CD4-positive, alpha-beta T cell treated with Interleukin-15 for 1 hour (primary cell): Measurements from ENCODE around the gene FRMPD4.

ENCODE experiments used
- DNase-seq: peaks from one replicate; pipeline ENCODE4 v3.0.0-alpha.2; 2020

FRMPD4 gene

DNA sequence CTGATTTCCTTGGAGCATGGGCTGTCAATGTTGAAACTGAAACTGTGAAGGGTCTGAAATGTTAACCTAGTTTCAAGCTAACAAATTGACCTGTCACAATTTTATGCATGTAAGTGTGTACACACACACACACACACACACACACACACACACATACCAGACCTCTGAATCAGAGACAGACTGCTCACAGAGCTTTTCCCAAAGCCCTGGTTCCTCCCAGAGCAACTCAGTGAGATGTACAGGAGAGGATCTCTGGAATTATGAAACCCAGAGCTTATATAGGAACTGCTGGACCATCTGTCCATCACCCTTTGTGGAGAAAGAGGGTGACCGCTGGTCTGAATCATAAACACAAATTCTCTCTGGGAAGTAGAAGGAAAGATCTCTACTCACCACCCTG is 424.8 kb downstream of the FRMPD4 start:
- DNase-seq: no peak

DNA sequence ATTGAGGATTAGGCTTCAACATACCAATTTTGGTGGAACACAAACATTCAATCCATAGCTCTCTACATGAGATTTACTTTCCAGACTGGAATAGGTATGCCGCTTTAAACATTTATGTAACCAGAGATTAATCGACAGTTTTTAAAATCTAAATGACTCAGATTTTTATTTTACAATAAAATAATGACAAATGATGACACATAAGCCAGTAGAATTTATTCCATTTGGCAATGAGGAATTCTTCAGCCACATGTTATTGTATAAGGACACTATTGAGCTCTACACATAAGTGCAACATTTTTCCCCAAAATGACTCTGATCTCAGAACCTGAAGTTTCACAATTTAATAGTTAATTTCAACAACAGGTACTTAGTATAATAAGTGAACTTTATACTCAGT is 425.9 kb downstream of the FRMPD4 start:
- no peak for DNase-seq

DNA sequence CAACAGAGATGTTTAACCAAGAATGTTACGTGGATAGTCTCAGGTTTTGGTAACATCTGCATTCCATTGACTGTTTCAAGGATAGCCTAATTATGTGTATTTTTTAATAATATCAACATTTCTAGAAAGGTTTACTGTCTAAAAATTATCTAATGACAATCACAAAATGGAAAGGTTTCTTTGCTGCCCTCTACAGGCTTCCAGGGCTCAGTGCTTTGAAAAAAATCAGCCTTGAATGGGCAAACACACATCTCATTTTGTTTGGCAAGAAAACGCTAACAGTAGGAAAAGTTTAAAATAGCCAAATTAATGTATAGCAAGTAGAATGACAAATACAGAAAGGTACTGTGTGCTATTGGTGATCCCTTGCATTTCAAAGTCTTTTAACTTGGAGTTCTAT is 429.6 kb downstream of the FRMPD4 start:
- no peak for DNase-seq

DNA sequence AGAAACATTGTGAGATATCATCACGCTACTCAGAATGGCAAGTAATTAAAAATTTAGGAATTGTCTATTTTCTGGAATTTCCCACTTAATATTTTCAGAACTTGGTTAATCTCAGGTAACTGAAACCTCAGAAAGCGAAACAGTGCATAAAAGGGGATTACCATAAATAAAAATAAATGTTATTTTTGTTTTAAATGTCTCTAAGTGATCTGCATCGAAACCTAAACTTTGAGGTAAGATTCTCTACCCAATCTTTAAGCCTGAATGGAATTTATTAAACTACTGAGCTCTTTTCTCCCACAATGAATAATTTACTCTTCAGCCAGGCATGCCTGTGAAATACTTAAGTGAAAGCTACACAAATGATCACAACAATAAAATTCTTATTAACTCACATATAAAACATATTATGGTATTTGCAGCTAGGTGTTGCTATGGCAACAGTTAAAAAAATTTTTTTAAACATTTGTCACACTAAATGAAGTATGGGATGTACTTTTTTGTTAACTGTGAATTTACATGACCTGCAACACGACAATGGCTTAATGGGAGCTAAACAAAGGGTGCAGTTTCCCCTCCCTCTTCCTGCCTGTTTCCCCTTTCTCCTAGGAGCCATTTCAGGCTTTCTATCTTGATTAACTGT is 432.7 kb downstream of the FRMPD4 start:
- DNase-seq: no peak

DNA sequence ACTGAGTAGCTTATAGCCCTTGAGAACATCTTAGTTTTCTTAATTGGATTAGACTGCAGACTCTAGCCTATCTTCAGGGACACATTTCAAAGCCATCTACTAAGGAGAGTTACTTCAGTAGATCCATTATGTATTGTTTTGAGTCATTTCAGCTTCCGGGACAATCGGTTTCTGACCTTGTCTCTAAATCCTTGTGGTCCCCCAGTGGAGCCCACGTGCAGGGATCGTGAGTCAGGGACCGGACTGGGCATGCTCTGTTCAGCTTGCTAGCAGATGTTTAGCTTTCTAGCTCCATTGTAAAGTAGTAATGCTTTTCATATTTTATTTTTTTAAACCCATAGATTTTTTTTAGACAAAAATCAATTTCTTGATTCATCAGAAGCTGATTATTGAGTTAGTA is 441.0 kb downstream of the FRMPD4 start:
- no peak for DNase-seq

DNA sequence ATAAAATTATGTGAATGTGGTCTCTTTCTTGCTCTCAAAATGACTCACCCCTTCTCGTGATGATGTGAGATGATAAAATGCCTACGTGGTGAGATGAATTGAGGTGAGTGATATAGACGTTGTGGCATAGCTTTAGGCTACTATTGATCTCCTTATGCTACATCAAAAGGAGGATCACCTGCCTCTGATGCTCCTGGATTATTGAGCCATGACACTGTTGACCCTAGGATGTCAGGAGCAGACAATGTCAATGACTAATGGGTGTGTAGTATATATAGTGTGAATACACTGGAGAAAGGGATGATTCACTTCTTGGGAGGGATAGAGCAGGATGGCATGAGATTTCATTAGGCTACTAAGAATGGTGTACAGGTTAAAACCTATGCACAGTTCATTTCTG is 442.3 kb downstream of the FRMPD4 start:
- DNase-seq: no peak

DNA sequence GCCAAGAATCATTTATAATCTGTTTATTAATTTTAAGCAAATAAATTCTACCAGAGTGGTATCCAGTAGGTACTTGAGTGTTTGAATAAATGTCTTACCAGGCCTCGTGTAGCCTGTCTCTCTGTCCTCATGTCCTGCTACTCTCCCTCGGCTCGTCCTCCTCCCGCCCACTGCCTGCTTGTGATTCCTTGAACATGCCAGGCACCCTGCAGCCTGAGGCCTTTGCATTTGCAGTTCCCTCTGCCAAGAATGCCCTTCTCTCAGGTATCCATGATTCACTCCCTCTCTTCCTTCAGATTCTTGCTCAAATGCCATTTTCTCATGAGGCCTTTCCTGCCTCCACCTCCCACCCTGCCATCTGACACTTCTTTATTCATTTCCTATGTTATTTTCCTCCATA is 443.3 kb downstream of the FRMPD4 start:
- DNase-seq: no peak

DNA sequence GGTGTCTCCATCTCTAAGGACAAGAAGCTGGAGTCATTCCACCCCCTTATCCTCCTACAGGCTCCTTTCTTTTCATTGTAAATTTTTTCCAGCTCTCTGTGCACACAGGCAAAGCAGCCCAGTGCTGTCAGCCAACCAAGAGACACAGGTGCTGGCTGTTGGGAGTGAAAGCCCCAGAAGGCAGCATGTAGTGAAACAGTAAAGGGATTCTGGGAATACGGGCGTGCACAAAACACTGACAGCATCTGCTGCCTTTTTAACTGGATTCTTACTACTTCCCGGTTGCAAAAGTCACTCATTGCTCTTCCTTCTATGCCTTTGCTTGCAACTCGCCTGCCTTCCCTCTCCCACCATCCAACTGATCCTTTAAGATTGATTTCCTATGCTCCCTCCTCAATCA is 444.4 kb downstream of the FRMPD4 start:
- no peak for DNase-seq

DNA sequence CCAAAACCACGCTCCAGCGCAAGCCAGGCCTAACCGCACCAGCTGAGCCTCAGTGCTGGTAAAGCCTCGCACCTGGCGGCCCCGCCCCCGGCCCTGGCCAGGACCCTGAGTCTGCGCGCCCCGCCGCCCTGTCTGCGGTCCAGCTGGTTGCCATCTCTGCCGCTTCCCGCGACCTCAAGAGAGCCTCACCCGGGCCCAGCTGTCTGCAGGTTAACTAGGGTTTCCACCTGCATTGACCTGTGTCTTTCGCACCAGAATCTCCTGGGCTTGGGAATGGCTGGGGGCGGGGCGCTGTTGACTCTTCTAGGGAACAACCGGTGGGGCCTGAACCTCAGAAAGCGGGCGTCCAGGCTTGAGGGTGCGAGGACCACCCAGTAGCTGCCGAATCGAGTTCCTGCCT is 445.3 kb downstream of the FRMPD4 start:
- no peak for DNase-seq

DNA sequence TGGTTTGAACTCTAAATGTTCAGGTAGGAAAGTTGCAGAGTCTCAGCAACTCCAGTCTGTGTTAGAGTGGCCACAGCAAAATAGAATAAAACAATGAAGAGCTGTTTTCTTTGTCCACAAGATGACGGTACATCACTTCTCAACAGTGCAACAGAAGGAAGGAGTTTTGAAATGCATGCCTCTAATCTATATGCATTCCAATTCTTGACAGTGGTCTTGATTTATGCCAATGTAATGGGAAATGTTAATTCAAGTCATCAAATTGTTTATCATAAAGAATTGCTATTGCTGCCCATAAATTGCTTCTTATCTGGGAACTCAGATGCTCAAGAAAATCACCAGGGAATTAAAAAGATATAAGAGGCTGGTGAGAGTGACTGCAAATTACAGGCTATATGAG is 457.4 kb downstream of the FRMPD4 start:
- no peak for DNase-seq

DNA sequence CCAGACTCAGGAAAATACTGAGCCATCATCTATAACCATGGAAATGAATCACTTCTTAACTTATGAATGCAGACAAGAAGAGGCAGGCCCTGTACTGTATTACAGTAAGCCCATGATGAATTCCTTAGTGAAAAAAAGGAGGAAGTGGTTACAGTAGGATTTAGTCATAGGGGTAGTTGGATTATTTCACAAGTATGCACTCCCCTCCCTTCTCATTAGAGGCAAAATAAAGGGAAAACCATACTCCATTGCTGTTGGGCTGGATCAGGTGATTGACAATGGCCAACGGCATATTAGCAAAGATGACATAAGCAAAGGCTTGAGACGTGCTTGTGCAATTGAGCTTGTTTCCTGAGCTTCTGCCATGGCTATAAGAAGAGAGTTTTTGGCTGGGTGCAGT is 471.8 kb downstream of the FRMPD4 start:
- no peak for DNase-seq

DNA sequence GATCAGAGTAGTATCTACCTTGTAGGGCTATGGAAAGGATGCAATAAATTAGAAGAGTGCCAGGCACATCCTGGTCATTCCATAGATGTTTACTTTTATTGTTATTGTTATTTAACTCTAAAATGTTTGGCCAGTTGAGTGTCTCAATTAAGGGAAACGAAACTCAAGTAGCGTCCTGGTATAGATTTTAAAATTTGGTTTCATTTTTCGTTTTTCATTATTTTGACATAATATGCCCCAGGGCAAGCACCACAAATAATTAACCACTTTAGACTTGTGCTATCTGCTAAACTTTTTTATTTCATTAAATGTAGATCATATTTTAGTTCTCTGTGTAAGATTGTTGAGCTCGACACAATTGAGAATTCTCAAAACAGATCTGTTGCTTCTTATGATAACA is 473.2 kb downstream of the FRMPD4 start:
- DNase-seq: no peak

DNA sequence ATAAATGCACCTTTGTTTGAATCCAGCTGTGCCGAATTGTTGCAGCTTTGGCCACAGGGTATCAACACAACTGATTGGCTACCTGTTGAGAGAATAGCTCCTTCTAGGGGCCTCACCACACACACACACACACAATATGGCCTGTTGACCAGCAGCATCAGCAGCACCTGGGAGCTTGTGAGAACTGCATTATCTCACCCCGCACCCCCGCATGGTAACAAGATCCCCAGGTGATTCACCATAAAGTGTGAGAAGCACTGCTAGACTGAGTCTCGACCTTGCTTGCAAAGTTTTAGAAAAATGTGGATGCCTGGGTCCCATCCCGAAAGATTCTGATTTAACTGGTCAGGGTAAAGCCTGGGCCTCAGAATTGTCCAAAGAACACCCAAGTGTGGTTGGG is 476.0 kb downstream of the FRMPD4 start:
- DNase-seq: no peak

DNA sequence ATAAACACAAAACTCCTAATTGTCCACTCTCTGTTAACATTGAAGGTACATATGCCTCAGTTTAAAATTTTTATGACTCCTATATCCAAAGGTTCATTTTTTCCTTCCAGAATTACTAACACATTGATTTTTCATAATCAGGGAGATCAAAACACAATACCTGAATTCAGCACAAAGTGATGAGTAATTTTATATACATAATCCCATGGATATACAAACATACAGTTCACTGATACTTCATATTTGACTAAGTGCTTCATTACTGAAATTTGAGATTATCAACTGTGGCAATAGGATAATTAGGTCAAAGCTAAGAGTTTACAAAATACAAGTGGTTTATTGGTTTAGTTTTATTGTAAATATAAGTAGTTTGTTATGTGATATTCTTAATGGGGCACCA is 476.8 kb downstream of the FRMPD4 start:
- DNase-seq: no peak

DNA sequence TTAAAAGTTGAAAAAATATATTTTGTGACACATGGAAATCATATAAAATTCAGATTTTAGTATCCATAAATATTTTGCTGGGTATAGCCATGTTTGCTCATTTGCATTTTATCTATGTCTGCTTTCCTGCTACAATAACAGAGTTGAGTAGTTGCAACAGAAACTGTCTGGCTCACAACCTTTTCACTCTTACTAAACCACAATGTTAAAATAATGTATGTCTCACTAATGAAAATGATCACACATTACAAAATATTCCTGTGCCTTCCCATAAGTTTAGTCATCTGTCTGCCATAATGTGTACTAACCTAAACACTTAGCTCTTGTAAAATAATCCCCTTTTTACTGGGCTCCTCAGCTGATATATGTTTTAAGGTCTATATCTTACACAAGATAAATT is 479.0 kb downstream of the FRMPD4 start:
- no peak for DNase-seq

DNA sequence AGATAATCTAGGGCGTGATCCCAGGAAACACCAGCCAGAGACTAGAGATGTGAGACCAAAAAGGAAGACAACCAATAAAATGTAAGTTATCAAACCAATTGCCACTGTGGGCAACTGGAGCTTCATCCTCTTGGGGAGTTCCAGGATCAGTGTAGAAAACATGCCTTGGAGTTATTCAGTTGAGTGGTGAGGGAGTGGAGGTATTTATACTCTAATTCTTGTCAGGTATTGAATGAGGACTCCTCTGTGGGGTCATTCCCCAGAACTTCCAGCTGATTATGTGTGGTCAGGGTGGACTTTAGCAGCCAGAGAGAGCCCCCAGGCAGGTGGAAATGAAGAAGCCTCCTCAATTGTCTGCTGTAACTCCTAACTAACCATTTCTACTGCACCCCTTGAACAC is 509.0 kb downstream of the FRMPD4 start:
- DNase-seq: no peak

DNA sequence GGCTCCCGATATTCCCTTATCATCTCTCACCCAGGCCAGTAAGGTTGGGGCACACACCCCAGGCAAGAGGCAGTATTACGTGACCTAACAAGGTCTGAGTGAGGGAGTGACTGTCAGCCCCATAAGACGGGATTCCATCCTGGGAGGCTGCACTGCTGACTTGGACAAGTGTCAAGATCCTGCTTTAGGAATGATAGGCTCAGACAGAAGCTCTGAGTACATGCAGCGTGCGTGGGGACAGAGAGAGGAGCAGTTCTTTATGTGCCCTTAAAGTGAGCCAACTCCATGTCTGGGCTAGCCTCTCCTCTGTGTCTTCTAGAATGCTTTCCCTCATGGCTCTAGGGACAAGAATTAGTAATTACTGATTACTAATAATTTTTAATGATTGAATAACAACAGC is 510.7 kb downstream of the FRMPD4 start:
- no peak for DNase-seq

DNA sequence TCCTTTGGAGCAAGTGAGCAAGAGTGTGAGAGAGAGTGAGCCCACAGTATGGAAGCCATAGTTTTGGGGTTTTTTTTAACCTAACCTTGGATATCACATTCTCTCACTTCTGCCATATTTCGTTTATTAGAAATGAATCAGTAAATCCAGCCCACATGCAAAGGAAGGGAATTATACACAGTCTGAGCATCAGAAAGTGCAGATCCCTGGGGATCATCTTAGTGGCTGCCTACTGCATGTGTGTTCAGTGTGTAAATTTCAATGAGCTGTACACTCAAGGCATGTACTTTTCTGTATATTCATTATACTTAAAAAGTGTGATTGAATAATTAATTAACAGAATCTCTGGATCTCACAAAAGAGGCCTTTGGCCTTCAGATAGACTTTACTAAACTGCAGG is 519.2 kb downstream of the FRMPD4 start:
- no peak for DNase-seq

DNA sequence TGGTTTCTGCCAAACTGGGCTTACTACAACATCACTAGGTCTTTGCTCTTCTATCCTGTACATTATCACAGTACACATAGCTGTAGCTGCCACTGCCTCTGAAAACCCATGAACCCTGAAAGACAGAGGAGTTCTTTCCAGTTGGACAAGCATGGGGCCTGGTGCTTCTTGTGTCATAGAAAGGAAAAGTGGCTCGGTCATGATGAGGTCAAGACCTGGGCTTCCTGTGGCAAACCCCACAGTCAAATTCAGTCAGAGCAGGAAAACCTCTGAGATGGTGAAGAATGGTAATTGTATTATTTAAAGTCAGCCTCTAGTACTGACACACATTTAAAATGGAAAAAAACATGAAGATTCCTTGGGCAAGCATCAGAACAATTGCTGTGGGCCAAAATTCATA is 519.6 kb downstream of the FRMPD4 start:
- no peak for DNase-seq

DNA sequence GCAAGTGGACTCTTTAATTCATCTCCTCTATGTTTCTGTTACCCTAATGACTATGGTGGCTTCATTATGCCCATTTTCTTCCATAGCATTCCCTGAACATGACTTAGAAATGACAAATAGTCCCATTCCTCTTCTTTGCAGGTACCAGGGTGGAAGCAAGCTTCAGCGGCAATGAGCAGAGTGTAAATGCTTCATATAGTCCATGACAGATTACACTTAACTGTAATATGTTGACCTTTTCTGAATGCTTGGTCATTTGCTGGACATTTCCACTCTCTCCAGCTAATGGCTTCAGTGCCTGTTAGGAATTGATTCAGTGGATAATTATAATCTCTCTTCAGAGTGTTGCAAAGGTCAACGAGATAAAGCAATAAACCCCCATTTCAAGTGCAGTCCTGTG is 523.2 kb downstream of the FRMPD4 start:
- DNase-seq: no peak

DNA sequence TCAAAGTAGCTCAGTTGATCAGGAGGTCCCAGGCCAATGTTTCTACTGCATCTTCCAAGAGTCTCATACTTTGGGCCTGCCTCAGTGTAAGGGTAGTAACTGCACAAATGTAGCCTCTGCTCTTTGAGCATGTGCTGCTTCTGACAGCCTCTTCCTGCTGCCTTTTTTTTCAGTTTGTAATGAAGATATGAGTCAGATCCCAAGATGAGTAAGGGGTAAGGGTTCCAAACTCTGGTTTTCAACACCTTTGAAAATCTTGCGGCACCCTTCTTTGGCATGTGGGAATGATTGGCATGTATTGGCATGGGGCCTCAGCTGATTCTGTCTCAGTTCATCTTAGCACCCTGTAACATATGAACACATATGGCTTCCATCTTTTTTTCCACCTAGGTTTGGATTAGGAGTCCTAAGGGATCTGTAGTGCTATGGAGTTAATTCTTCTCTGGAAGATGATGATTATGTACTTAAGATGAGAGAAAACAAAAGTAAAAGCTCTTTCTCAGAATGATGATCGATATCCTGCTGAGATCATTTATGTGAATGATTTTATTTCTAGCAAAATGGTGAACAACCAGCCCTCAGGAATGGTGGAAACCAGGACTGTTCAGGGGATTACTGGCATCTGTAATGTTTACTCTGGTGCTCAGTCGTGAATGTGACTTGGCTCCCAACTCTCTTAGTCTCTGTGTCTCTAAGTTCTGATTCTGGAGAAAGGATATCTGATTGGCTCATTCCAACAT is 534.3 kb downstream of the FRMPD4 start:
- no peak for DNase-seq

DNA sequence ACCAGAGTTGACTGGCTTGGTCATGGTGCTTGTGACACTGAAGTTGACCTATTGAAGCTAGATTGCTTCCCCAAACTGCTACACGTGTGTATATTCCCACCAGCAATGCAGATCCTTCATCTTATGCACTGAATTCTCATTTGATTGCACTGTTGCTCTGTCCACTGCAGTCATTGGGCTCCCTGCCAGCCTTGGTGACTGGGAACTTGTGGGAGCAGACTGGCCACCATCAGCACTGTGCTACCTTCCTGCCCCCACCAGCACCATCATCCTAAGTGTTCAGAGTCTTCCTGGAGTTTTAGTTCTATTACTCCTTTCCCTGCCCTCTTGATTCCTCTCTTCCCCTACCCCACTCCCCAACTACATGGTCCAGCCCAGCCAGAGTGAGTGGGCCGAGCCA is 535.2 kb downstream of the FRMPD4 start:
- no peak for DNase-seq

DNA sequence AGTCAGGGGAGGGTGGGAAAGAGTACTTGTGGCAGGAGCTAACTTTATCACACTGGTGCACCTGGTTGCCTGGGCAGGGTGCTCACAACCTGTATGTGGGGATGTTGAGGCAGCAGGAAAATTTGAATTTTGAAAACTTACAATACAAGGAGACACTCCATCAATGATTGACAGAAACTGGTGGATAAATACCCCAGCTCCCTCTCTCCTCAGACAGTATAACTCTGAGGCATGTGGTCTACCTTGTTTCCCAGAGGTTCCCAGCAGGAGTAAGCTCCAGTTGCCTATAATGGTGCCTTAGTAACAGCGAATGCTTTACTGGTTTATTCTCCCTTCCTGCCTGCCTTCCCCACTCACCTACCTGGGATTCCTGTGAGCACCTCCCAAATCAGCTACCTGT is 541.2 kb downstream of the FRMPD4 start:
- DNase-seq: no peak

DNA sequence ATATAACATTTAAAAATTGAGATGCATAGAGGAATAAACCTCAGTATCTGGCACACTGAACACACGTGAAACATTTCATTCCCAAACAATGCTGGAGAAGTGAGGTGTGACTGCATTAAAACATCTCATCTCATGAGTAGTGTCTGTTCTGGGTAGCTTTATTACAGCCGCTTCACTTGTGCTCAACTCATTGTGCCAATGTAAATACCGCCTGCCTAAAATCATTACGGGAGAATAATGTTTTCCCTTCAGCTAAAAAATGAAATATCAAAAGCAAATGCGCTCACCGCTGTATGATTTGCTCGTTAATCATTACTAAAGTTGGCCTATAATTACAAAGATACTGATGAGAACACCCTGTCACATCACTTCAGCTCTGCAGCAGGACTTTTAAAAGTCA is 542.8 kb downstream of the FRMPD4 start:
- DNase-seq: no peak

DNA sequence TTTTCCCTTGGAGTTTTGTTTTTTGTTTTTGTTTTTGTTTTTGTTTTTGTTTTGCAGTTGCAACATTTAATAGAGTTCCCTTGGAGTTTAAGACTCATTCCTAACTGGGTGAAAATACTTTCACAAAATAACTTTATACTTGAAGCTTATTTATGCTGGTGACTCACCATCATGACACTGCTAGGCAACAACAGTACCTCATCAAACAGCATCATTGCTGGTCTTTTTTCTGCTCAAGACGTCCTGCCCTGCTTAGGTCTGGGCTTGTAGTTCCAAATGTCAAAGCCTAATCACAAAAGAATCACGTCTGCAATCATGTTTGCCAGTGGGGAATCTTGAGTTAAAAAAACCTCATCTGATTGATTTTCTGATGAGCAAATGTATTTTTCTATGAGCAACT is 547.3 kb downstream of the FRMPD4 start:
- DNase-seq: no peak
